HG03565 (cell line): ENCODE results near the gene FRG1.
"Not testable (repeated sequence)": the region's sequence is repeated elsewhere in the genome, so short reads cannot be mapped to it uniquely, and the experiment has no call there.

Experiments used
- ATAC-seq: cut with Tn5 transposase; IDR thresholded peaks from one replicate; pipeline ENCODE4 v1.9.1; 2021; ENCODE audit warnings: mild to moderate bottlenecking, moderate library complexity; ENCODE audit not compliant: unreplicated experiment

FRG1 gene

DNA sequence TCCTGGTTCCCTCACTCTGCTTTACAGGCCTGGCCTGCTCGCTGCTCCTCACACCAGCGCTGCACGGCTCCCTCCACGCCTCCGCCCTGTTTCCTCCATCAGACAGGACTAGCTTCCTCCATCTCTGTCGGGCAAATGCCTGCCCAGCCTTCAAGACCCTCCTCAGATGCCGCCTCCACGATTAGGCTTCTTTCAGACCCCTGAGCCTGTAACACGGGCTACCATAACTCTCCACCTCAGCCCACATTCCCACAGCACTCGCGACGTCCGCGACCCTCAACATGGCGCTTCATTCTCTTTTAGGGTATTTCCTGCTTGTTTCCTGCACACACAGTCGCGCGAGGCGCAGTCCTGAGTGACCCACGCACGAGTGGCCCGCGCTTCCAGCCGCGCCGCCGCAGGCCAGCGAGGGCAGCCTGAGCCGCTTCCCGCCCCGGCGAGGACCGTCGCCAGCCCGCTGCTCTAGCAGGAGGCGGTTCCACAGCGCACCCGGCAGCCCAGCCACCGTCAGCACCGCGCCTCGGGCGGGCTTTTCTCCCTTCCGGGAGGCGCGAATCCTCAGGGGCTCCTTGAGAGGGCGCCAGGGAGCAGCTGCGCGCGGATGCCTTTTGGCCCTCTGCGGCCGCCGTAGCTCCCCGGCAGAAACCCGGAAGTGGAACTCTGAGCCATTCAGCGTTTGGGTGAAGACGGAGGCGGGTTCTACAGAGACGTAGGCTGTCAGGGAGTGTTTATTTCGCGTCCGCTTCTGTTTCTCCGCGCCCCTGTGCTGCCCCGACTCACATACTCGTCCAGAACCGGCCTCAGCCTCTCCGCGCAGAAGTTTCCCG, at the start of gene FRG1:
FRG1 (plus strand) TSS at position 695 of the 827 bp plus-strand sequence. CDS start 138 bp downstream, outside the sequence.
- ATAC-seq = peak; percentile 99

DNA sequence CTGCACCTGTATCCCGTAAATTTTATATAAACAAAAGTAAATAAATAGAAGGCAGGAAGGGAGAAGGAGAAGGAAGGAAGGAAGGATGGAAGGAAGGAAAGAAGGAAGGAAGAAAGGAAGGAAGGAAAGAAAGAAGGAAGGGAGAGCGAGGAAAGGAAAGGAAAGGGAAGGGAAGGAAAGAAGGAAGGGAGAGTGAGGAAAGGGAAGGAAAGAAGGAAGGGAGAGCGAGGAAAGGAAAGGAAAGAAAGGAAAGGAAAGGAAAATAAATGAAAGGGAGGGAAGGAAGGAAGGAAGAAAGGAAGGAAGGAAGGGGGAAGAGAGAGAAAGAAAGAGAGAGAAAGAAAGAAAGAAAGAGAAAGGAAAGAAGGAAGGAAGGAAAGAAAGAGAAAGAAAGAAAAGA, 43.0 kb upstream of the FRG1 start:
- no peak for ATAC-seq

DNA sequence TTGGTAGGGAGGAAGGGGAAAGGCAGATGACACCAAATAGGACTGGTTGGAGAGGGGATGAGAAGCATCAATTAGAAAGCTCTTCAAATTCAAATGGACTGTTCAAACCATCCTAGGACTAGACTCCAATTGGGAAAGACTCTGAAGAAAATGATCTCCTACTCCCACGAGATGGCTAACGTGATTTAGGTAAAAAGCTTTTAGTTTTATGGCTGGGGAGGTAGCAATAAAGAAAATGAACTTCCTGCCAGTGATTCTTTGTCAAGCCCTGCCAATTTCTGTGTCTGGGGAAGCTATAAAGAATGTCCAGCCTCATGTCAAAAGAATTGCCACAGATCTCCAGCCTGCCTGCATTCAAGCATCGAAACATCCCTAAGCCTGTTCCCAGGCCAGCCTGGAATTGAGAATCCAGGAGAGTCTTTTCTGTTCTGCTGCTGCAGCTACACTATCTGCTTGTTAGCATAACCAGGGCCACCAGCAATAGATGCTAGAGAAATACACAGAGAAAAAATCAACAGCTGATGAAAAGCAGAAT, 41.1 kb upstream of the FRG1 start:
- ATAC-seq = not testable (repeated sequence)

DNA sequence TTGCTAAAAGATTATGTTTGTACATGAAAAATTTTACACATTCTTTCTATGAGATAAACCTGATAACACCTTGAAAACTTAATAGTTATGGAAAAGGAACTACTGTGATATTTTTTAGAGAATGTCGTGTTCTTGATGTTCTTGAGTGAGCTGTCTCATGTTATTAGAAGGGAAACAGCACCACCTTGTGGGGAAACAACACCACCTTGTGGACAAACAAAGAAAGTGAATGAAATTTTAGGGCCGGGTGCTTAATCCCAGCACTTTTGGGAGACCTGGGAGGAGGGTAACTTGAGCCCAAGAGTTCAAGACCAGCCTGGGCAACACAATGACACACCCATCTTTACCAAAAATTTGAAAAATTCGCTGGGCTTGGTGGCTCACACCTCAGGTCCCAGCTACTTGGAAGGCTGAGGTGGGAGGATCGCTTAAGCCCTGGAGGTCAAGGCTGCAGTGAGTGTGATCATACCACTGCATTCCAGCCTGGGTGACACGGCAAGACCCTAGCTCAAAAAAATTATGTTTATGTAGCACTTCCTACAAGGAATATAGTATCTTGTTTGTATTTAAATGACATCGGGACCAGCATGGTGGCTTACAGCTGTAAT, 36.1 kb upstream of the FRG1 start:
- ATAC-seq = not testable (repeated sequence)

DNA sequence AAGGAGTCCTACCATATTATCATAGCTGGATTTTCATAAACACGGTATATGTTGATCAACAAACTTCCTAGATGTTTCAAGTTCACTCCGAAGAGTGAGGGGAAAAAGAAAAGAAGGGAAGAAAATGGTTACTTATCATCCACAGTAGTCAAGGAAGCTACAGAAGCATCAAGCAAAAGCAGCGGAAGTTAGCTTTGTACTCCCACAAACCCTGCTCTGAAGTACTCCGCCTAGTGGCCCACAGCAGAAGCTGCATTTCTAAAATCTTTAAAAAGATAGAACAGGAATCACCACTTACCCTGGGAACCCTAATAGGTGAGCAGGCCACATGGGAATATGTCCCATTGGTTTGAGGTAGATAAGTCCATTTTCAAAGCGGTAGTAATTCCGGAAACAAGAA, 28.5 kb upstream of the FRG1 start:
- no peak for ATAC-seq

DNA sequence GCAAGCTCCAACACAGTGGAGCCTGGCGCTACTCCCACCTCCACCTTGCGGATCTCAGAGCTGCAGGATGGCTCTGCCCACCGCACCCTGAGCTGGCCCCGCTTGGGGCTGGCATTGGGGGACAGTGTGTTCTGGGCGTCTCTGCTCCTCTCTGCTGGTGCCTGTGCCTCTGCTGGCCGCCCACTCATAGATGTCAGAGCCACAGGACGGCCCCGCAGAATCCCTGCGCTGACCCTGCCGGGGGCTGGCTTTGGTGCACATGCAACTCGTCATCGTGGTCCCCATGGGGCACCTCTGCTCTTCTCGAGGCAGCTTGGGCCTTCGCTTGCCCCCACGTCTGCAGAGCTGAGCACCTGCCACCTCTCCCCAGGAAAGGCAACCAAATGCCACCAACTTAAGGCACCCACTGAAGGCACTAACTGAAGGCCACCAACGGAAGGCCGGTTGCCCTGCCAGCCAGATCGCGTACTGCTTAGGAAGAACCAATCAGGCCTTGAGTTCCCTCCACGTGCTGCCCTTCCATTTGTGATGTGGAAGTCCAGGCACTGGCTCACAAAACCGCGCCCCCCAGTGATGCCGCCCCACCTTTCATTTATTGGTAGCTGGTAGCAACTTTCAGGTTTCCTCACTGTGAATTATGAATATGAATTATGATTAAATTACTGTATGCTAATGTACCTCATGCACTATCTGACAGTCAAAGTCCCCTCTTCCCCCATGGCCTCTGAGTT, 23.3 kb upstream of the FRG1 start:
- no peak for ATAC-seq

DNA sequence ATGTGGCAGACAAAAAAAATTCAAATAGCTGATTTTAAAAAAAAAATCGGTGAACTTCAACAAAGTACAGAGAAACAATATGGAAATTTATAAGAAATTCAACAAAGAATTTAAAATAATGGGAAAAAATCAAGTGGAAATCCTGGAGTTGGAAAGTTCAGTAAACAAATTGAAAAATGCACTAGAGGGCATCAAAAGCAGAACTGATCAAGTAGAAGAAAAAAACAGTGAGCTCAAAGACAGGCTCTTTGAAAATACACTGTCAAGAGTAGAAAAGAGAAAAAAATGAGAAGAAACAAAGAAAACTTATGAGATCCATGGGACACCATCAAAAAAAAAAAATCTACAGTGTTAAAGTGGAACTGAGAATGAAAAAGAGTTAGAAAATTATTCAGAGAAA, 19.6 kb upstream of the FRG1 start:
- ATAC-seq = no peak

DNA sequence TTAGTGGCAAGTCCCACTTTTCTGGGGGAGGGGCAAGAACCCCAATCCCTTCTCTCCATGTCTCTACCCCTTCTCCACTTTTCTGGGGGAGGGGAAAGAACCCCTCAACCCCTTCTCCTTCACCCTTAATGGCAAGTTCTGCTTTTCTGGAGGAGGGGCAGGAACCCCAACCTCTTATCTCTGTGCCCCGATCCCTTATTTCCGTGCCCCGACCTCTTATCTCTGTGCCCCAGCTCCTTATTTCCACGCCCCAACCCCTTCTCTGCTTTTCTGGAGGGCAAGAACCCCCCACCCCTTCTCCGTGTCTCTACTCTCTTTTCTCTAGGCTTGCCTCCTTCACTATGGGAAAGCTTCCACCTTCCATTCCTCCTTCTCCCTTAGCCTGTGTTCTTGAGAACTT, 13.9 kb upstream of the FRG1 start:
- not testable (repeated sequence) for ATAC-seq

DNA sequence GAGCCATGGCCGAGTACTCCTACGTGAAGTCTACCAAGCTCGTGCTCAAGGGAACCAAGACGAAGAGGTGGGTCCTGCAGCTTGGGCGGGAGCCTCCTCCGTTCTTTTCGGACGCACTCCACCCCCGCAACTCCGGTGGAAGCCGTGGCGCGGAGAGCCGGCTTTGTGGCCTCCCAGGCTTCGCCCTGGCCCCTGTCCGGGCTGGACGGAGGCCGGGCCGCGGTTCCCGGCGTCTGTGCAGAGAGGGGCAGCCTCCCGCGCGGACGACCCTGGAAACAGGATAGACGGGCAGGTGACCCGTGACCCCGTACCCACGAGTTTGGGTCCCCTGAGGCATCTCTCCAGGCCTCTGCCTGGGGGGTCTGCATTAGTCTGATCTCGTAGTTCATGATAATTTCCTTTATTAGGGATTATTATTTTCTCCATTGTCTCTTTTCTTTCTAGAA, 356 bp downstream of the FRG1 start:
- ATAC-seq = no peak

DNA sequence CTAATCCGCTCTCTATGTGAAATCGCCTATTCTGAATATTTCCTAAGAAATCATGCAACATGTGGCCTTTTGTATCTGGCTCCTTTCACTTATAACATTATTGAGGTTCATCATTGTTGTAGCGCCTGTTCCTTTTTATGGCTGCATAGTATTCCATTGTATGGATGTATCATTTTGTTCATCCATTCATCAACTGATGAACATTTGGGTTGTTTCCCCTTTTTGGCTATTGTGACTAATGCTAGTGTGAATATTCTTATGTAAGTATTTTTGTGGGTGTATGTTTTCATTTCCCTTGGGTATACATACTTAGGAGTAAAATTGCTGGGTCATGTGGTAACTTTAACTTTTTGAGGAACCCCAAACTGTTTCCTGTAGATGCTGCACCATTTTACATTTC, 1.7 kb downstream of the FRG1 start:
- not testable (repeated sequence) for ATAC-seq

DNA sequence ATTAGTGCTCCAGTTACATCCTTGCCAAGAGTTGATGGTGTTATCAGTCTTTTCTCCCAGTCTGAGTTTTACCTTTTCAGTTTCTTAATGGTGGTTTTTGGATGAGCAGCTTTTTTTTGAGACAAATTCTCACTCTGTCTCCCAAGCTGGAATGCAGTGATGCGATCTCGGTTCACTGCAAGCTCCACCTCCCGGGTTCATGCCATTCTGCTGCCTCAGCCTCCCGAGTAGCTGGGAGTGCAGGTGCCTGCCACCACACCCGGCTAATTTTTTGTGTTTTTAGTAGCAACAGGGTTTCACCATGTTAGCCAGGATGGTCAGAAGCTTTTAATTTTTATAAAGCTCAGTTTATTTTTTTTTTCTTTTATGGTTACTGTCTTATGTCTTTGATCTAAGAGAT, 3.4 kb downstream of the FRG1 start:
- not testable (repeated sequence) for ATAC-seq

DNA sequence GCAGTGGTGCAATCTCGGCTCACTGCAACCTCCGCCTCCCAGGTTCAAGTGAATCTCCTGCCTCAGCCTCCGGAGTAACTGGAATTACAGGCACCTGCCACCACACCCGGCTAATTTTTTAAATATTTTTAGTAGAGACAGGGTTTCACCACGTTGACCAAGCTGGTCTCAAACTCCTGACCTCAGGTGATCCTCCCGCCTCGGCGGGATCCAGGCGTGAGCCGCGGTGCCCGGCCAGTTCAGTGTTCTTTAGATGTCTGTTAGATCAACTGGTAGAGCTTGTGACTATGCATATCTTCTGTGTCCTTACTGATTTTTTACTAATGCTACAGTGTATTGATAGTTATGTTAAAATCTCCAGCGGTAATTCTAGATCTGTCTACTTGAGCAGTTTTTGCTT, 6.2 kb downstream of the FRG1 start:
- not testable (repeated sequence) for ATAC-seq

DNA sequence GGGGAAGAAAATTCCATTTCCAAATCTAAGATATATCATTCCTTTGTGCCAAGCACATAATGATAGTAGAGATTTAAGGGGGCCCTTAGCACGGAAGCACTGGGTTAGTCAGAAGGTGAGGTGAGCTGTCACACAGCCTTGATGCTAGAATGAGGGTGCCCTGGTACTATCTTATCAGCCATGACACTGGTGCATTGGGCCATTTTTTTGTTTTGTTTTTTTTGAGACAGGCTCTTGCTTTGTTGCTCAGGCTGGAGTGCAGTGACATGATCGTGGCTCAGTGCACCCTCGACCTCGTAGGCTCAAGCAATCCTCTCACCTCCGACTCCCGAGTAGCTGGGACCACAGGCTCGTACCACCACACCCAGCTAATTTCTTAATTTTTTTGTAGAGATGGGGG, 7.8 kb downstream of the FRG1 start:
- ATAC-seq = not testable (repeated sequence)

DNA sequence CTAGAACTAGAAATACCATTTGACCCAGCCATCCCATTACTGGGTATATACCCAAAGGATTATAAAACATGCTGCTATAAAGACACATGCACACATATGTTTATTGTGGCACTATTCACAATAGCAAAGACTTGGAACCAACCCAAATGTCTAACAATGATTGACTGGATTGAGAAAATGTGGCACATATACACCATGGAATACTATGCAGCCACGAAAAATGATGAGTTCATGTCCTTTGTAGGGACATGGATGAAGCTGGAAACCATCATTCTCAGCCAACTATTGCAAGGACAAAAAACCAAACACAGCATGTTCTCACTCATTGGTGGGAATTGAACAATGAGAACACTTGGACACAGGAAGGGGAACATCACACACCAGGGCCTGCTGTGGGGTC, 28.6 kb downstream of the FRG1 start:
- ATAC-seq = not testable (repeated sequence)

DNA sequence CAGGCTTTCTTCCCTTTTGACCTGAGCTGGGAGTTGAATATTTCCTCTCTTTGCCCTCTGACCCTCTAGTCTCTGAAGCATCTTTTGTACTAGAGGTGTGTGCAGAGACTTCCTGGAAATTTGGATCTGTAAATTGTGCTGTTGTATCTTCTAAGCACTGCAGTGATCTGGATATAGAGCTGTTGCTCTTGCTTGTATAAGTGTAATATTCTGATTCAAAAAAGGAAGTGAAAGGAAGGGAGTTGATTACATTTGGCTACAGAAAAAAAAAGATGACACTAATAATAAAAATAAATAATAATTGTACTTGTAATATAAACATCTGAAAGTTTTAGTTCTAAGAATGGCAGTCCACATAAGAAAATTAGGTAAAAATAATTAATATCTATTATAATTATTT, 33.0 kb downstream of the FRG1 start:
- ATAC-seq = no peak

DNA sequence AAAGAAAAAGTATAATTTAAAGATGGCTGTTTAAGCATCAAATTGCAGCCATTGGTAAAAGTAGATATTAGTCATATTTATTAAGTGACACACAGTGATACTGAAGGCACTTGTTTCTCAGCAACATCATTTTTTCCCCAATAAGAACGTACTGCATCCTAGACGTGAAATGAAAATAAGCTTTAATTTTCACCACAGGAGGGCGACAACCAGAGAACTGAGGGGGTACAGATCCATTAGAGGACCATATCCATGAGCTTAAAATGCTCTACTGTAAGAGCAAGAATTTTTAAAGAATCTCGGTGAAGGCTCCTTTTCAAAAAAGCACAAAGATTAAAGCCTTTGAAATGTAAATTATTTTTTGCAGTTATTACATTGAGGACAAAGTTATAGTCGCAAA, 33.4 kb downstream of the FRG1 start:
- ATAC-seq = no peak

DNA sequence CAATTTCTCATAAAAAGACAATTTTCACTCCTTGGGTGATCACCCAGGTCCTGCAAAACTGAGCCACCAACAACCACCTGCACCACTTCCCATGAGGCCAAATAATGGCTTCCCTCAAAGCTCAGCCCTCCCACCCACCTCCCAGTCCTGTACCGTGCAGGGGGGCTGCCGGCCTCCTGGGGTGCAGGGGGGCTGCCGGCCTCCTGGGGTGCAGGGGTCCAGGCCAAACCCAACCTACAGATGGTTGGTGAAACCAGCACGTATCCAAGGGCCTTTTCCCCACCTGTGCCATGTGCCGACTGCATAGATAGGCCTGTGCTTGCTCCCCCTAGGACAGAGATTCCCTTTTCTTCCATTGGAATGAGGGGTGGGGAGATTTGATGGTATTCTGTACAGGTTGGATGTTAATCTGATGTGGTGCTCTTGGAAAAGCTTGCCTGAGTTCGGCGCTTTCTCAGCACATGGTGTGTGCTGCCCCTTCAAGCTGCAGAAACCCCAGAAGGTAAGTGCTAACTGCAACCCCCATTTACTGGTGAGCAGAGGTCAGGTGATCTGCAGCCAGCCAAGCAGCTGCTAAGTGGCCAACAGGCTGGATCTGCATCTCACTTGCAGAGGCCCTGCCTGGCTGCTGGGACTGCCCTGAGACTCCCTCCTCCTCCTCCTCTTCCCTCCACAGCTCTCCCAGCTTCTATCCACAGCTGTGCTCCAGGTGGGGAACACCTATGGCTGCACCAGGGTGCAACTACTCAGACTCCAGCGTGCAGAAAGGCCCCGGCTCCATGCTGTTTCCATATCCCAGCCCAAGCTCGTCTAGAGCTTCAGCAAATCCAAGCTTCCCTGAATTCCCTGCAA, 38.8 kb downstream of the FRG1 start:
- no peak for ATAC-seq

DNA sequence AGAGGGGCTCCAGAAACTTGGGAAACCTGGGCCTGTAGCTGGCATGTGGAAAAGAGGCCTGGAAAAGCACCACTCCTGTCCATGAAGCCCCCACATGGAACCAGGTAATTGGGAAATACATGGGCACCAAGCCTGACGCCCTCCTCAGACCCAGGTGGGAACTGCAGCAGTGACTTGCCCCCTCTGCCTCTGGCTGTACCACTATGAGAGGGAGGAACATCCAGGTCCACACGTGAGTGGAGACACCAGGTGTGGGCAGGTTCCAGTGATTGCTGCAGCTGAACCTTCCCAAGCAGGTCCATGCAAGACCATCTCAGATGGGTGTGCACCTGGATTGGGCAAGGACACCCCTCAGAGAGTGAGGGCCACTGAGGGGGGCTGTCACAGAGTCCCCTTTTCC, 39.6 kb downstream of the FRG1 start:
- not testable (repeated sequence) for ATAC-seq

DNA sequence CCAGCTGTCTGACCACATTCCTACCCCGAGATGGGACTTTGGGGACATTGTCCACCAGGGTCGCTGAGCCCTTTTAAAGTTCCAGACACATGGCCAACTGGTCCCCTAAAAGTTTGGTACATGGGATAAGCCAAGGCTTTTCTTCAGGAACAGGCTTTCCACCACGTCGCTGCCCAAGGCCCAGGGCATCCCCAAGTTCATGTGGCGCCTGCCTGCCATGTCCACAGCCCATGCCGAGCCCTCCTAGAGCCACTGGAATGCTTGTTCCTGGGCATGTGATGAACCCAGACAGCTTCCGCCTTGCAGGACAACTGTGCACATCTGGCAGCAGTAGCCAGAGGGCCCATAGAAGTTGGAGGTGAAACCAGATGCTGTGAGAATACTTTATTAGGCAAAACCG, 41.3 kb downstream of the FRG1 start:
- ATAC-seq = no peak

DNA sequence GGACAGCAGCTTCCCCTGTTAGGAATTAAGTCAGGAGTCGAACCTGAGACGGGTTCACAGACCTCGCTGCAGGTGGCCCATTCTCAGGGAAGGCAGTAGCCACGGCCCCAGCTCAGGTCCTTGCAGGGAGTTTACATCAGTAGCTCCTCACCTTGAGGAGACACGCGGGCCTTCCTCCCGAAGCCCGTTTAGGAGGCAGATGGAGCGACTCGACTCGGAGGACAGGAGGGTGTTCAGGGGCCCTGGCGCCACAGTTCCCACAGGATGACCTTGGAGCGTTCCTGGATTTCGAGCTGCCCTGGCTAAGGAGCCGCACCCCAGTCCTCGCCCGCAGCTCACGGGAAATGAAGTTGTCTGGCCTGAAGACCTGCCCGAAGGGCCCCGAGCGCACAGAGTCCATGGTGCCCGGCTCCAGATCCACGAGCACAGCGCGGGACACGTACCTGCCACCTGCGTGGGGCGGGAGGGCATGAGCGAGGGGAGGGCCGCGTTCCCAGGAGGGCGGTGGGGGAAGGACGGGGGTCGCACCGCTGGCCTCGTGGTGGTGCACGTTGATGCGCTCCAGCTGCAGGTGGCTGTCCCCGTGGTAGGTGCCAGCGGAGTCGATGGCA, 43.3 kb downstream of the FRG1 start:
- not testable (repeated sequence) for ATAC-seq
